Hepatocyte (in vitro differentiated cells): ENCODE data around the gene REEP5.

Experiments
- CTCF ChIP-seq: fragments of 200-600 bp; sonication (generic); IDR thresholded peaks from 2 replicates; pipeline ENCODE4 v1.5.1; 2016; ENCODE audit warnings: antibody characterized with exemption, mild to moderate bottlenecking; ENCODE audit not compliant: poor library complexity
- EZH2 ChIP-seq: fragments of 200-600 bp; sonication (generic); IDR thresholded peaks from 2 replicates; pipeline ENCODE4 v1.6.1; 2016; ENCODE audit warnings: antibody characterized with exemption, mild to moderate bottlenecking, borderline replicate concordance

DNA sequence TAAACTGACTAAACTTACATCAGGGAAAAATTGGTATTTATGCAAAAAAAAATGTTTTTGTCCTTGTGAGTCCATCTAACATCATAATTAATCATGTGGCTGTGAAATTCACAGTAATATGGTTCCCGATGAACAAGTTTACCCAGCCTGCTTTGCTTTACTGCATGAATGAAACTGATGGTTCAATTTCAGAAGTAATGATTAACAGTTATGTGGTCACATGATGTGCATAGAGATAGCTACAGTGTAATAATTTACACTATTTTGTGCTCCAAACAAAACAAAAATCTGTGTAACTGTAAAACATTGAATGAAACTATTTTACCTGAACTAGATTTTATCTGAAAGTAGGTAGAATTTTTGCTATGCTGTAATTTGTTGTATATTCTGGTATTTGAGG lies 77.5 kb downstream of the REEP5 start:
- TF ChIP-seq EZH2, result no peak
- no peak for TF ChIP-seq CTCF
